ENCODE measurements around the gene MKS1.

MKS1 gene

DNA sequence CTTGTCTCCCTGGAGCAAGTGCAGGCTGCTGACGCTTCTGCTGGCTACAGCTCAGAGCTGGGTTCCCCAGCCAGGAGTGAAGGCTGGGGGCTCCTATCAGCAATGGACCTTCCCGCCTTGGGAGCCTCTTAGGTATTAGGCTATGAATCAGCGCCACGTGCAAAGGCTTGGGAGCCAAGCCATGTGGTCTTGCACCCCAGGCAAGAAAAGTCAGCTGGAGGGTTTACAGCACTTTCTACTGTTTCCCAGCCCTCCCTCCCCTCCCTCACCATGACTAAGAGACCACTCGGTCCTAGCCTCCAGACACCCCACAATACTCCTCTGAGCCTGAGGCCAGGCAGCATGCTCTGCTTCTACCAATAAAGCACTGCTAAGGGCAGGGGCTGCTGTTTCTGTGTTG is 14.3 kb downstream of the MKS1 start:
- no peak for DNase-seq (ENCODE audit: low read depth in 1 of 2, low spot score in 1 of 2)

DNA sequence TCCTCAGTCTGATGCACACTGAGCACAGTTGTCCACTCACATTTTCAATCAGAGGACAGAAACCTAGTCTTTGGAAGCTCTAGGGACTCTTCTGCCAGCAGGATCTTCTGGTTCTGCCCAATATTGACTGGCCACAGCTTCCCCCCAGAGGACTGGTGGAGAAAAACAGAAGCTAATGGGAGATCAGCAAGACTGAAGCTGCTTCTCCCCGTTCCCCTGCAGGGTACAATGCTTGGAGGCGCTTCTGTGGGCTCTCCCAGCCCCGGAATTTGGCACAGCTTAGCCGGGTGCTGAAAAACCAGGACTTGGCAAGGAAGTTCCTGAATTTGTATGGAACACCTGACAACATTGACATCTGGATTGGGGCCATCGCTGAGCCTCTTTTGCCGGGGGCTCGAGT is 16.2 kb downstream of the MKS1 start:
- no peak for DNase-seq (ENCODE audit: low read depth in 1 of 2, low spot score in 1 of 2)

DNA sequence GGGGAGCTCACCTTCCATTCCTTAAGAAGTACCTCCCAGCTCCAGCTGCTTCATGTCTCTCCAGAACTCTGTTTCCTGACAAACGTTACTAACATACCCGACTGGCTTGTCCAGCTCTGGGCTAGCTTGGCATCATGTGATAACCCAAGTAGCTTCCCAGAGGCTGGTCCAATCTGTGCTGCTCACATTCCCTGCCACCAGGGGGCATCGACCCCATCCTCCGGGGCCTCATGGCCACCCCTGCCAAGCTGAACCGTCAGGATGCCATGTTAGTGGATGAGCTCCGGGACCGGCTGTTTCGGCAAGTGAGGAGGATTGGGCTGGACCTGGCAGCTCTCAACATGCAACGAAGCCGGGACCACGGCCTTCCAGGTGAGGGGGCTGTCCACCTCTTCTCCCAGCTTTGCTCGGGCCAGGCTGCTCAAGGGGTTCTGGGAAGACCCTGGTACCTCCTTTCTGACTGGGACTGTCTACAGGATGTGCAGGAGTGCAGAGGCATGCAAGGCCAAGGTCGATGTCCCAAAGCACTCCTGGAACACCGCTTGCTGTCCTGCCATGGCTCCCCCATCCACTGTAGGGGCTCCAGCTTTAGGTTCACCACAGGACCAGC is 18.9 kb downstream of the MKS1 start:
- DNase-seq (ENCODE audit: low read depth in 1 of 2, low spot score in 1 of 2), result peak; percentile 24 to 44

DNA sequence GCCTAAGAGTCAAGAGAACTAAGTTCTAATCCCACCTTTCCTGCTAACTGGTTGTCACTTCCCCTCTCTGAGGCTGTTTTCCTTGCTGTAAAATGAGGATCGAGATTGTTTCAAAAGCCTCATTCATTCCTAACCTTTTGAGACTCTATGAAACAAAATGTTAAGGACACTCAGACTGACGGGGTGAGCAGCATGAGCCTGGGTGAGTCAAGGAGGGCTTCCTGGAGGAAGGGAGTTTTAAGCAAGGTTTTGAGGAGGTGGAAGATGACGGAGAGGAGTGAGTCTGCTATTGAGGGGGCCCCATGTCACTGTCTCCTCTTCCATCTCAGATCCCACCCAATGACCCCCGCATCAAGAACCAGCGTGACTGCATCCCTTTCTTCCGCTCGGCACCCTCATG is 22.4 kb downstream of the MKS1 start:
- no peak for DNase-seq (ENCODE audit: low read depth in 1 of 2, low spot score in 1 of 2)

DNA sequence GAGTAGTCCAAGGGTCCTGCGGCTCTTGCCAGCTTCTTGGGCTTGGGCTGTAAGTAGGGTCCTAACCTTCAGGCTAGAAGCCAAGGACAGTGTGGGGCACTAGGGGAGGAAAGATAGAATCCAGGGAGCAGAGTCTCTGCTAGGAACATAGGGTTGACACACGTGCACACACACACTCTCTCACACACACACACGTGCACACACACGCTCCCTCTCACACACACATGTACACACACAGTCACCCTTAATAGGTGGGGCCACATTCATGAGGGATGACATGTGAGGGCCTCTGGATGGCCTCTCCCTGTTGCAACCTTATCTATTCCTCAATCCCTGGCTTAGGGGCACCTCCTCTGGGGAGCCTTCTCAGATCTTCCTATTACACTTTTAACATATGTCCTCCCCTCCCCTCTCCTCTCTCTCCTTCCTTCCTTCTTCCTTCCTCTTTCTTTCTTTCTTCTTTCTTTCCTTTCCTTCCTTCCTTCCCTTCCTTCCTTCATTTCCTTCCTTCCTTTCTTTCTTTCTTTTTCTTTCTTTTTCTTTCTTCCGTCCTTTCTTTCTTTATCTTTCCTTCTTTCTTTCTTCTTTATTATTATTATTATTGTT is 23.4 kb downstream of the MKS1 start:
- DNase-seq (ENCODE audit: low read depth in 1 of 2, low spot score in 1 of 2), result no peak

DNA sequence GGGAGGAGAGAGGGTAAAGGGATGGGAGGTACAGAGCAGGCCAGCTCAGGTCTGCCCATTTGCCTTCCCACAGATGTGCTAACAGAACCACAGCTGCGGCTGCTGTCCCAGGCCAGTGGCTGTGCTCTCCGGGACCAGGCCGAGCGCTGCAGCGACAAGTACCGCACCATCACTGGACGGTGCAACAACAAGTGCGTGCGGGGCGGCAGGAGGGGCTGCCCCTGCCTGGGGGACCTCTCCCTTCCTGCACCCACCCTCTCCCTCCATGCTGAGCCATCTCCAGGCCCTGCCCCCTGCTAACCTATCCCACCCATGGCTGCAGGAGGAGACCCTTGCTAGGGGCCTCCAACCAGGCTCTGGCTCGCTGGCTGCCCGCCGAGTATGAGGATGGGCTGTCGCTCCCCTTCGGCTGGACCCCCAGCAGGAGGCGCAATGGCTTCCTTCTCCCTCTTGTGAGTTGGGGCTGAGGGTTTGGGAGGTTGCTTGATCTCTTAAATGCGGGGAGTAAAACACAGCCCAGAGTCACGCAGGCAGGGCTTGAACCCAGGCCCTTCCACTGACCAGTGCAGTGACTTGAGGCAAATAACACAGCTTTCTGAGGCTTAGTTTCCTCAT is 25.3 kb downstream of the MKS1 start:
- no peak for DNase-seq (ENCODE audit: low read depth in 1 of 2, low spot score in 1 of 2)

DNA sequence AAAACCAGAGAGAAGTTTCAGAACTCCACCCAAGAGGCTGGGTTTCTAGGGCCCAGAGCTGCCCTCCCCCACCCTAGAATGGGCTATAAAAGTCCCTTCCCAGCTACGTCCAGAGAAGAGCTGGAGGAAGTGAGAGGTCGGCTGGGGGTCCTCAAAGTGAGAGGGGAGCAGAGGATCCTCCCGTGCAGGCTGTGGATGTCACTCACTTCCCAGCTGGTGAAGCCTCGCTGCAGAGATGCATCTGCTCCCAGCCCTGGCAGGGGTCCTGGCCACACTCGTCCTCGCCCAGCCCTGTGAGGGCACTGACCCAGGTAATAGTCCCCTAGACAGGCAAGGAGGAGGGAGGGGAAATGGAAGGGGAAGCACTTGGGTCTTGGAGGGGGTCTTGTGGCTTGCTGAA is 26.4 kb downstream of the MKS1 start, which contains the start of gene EPX:
Gene EPX (plus strand): TSS at position 115 of the 400 bp plus-strand sequence. CDS start 121 bp downstream, at position 236.
- no peak for DNase-seq (ENCODE audit: low read depth in 1 of 2, low spot score in 1 of 2)

DNA sequence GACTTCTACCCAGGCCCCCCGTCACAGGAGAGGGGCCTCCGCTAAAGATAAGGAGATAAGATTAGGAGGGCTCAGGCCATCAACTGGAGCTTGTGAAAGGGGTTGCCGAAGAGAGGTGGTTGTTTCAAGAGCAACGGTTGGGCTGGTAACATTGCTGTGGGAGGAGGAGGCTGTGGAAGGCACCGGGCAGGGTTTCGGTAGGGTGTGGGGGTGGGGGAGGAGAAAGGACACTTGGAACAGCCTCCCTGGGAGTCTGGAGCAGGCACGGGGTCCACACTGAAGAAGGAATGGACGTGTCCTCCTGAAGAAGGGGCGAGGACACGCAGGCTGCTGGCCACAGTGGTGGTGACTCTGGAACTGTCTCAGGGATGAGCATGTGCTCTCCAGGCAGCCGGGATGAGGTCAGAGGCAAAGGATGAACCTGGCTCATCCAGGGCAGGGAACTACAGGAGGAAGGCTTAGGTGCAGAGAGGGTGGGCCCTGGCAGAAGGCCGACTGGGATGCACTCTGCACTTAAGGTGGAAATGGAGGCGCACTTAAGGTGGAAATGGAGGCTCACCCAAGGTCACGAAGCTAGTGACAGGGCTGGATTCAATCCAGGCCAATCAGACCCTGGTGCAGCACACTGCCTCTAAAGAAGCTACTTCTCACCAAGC is 27.7 kb downstream of the MKS1 start:
- DNase-seq (ENCODE audit: low read depth in 1 of 2, low spot score in 1 of 2), result no peak

DNA sequence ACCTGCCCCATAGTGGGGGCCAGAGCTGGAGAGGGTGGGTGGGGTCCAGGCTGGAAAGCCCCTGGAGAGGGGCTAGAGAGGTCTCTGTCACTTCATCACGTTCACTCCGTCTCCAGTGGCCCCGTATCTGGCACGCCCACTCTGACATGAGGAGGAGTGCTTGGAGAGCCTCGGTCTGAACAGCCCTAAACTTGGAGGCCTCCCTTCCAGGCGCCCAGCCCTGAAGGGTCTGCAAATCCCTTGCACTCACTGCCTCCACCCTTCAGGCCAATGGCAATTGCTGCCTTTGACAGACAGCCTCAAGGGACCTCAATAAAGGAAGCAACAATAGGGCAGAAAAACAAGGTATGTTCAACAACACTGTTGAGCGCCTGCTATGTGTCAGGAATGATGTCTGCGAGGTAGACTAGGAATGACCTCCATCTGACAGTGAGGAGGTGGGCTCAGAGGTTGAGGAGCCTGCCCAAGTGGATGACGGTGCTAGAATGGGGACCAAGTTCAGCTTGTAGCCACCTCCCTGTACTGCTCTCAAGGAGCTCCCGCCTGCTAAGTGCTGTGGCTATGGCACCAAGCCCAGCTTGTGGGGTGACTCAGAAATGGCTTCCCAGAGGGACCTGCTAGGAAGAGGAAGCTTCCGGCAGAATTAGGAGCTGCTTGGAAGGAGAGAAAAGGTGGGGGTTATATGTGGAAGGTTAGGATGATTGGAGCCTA is 29.5 kb downstream of the MKS1 start:
- no peak for DNase-seq (ENCODE audit: low read depth in 1 of 2, low spot score in 1 of 2)

DNA sequence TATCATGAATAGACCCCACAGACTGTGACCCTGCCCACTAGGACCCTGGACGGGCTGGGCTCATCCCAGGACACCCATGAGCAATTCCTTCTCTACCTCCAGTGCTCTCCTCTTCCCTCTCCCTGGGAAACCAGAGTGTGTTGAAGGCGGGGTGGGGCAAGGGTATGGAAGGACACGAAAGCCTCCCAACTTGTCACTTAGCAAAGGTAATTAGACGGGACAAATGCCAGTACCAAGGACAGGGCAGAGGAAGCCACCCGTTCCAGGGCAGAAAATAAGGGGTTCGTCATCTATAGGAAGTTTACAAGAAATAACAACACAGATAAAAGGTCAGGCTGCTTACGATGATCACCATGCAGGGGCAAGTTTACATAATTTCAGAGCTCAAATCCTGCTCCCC is 31.4 kb downstream of the MKS1 start:
- no peak for DNase-seq (ENCODE audit: low read depth in 1 of 2, low spot score in 1 of 2)

DNA sequence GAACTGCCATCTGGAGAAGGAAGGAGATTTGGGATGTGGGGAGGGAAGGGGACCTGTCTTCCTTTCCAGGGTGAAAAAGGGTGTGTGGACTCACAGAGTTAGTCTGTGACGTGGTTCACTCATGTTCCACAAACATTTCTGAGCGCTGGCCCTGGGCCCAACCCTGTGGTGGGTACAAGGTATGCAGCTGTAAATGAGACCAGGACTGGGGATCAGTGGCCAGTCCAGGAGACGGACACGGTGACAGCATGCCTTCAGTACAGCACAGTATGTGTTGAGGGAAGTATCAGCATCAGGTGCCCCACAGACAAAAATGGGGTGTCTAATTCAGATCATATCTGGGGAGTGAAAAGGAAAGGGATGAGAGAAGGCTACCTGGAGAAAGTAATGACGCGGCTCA is 32.0 kb downstream of the MKS1 start:
- no peak for DNase-seq (ENCODE audit: low read depth in 1 of 2, low spot score in 1 of 2)

DNA sequence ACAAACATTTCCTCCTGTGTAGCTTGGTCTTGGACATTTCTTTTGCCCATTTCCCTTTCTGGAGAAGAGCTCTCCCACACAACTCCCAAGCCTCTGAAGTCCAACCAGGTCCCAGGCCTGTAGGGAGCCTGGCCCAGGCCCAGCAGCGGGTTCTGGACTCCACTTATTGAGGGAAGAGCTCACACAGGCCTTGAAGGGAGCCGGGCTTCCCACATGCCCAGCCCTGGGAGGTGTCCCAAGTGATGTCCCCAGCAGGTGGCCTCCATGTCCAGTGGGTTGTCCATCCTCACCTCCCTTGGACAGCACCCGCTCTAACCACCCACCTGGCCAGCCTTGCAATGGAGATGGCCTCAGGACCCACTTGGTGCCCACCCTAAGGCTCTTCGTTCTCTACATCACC is 32.5 kb downstream of the MKS1 start:
- DNase-seq (ENCODE audit: low read depth in 1 of 2, low spot score in 1 of 2), result no peak

DNA sequence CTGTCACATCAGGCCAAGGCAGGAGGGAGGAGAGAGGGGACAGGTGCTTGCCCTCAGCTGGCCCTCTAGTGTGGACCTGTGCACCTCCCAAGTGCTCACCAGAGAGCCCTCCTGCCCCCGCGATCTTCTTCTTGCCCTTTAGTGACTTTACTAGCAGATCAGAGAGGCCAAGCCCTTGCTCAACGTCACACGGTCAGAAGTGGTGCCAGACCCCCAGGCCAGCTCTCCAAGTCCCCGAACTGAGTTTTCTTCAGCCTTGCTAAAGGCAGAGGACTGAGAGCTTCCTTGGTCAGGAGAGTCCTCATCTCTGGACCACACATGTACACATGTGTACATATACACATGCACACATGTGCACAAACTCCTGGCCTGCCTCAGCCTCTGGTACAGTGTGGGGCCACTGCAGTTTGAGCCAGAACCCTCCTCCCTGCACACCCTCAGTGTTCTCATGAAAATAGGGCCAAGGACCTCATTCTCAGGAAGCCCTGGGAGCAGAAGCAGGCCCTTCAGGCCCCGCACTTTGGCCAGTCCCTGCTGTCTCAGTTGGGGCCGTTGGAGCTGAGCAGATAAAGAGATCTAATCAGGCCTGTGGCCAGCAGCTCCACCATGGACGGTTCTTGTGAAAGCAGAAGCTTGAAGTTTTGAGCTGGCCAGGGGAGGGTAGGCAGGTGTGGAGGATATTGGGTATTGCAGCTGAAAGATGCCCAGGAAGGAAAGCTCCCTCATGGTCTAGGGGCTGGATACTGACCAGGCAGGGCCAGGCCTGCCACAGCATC is 33.9 kb downstream of the MKS1 start:
- no peak for DNase-seq (ENCODE audit: low read depth in 1 of 2, low spot score in 1 of 2)

DNA sequence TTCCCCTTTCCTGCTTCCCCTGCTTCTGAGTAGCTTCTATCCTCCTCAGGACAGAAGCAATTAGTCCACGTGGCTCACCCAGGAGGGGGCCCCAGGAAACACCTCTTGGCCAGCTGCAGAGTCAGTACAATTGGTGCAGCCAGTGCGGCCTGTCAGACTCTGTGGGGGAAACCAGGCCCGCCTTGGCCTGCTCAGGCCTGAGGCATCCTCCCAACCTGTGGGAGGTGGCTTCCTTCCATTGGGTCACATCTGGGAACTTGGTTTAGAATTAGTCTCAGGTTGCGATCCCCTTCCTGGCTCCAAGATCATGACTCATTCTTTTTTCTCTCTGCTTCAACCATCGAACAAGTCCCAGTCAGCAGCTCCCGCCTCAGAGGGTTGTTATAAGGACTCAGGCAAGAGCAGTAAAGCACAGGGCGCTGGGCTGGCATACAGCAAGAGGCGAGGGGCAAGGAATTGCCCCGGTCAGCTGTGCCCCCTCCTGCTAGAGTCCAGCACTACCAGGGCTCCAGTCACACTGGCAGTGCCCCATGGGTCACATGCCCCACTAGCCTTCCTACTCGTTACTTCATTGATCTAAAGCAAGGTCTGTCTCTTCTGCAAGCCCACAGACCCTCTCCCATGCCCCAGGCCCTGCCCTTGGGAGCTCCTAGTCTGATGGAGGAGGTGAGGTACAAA is 34.6 kb downstream of the MKS1 start:
- DNase-seq (ENCODE audit: low read depth in 1 of 2, low spot score in 1 of 2), result no peak

DNA sequence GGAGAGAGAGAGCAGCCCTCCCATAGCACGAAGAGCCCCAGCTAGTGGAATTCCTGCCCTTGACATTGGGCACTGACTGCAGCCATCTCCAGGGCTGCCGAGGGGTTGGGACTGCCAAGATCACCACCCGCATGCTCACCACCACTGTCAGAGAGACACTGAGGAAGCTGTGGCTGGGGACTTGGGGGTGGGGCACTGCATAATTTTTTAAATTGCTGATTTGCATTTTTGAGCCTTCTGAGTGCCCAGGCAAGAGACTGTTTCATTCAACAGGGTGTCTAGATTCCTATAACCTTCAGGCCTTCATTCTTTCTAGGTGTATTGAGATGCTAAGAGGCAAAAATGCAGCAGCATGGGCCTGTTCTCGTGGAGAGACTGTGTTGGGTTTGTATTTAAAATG is 35.5 kb downstream of the MKS1 start:
- DNase-seq (ENCODE audit: low read depth in 1 of 2, low spot score in 1 of 2), result no peak

DNA sequence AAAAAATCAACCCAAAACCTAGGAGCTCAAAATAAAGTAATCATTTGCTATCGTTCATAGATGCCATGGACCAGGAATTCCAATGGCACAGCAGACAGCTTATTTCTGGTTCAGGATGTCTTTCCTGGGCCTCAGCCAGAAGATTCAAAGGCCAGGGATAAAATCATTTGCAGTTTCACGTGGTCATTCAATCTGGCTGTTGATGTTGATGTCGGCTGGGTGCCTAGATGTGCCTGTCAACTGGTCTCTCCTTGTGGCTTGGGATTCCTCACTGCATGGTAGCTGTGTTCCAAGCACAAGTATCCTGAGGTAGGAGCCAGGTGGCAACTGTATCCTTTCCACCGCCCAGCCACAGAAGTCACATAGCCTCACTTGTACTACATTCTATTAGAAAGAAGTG is 37.3 kb downstream of the MKS1 start:
- no peak for DNase-seq (ENCODE audit: low read depth in 1 of 2, low spot score in 1 of 2)

DNA sequence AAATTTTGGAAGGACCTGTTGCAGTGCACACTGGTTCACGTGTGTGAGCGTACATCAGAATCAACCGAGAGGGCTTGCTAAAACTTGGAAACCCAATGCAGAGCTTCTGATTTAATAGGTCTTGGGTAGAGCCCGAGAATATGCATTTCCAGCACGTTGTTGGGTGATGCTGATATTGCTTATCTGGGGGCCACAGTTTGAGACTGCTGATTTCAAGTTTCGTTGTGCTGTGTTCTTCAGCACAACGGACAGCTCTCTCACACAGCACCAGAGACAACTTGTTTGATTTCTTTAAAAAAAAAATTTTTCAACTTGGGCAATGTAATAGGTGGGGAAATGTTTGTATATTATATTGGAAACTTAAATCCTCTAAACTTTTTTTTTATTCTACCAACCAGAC is 42.9 kb downstream of the MKS1 start:
- DNase-seq (ENCODE audit: low read depth in 1 of 2, low spot score in 1 of 2), result no peak

DNA sequence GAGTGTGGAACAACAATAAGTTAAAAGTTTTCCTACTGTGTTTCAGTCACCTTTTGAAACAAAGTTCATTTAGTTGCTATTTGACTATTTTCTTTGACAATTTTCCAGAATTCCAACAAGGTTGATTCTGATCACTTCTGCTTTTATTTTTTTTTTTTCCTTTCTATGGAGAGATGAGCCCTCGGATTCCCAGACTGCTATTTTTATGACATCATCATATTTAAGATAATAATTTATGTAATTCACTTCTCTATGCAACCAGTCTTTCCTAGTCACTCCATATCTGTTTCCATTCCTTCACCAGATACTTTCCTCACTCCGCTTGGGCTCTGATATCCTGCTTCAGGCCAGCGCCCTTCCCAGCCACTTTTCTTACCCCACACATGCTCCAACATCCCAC is 44.2 kb downstream of the MKS1 start:
- no peak for DNase-seq (ENCODE audit: low read depth in 1 of 2, low spot score in 1 of 2)

DNA sequence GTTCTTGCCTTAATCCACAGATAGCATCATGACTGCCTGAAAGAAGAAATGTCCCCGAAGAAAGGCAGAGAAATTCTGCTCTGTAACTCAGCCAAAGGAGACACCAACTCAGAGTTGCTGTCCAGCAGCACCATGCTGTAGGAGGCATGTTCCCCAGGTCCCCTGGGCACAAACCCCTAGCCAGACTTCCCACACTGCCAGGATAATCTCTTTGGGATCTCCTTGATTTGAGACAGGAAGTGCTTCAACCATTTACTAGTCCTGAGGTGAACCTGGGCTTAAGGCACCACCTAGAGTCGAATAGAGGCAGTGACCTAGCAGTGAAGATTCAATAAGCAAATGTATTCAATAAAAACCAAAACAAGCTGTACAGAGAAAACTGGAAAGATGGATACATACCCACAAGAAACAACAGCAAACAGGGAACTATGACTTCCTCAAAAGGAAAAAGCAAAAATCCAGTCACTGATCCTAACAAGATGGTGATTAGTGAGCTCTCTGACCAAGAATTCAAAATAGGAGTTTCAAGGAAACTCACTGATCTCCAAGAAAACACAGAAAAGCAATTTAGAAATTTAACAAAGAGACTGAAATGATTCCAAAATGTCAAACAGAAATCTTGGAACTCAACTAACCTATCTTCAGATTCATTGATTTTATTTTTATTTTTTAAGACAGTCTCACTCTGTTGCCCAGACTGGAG is 46.5 kb downstream of the MKS1 start:
- DNase-seq (ENCODE audit: low read depth in 1 of 2, low spot score in 1 of 2), result peak in 1 of 2 donors; percentile 33

DNA sequence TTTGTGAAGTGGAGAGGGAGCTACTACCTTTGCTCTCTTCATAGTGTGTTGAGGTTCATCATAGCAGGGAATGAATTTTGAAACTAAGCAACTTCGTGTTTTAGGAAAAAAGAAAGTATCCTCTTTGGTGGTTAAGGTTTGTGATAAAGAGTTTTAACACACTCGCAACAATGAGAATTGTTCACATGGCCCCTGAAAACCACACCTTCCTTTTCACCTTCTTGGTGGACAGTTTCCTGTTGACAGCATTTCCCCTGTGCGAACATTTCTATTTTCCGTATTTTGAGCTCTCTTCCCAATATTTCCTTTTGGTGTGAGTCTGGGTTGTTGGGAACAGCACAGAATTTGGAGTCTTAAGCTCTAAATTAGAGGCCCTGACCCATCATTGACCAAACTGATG is 48.4 kb downstream of the MKS1 start:
- no peak for DNase-seq (ENCODE audit: low read depth in 1 of 2, low spot score in 1 of 2)
